ENCODE measurements around the gene DPP7.

The DPP7 gene

DNA sequence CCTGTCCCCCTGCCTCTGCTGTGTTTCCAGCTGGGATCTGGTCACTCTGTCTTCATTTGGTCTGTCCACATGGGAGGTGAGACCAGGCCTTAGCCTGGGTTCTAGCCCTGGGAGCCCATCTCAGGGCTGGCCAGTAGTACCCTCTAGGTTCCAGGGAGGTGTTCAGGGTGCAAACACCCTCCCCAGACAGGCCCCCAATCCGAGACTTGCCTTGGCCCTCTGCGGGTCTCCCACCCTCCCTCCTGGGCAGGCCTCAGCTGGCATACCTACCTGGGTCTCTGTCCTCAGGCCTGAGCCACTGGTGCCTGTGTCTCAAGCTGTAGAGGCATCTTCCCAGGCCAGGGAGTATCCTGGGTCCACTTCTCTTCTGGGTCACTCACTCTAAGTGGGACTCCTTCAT, 43.3 kb downstream of the DPP7 start:
- TF ChIP-seq, protein P1, sequence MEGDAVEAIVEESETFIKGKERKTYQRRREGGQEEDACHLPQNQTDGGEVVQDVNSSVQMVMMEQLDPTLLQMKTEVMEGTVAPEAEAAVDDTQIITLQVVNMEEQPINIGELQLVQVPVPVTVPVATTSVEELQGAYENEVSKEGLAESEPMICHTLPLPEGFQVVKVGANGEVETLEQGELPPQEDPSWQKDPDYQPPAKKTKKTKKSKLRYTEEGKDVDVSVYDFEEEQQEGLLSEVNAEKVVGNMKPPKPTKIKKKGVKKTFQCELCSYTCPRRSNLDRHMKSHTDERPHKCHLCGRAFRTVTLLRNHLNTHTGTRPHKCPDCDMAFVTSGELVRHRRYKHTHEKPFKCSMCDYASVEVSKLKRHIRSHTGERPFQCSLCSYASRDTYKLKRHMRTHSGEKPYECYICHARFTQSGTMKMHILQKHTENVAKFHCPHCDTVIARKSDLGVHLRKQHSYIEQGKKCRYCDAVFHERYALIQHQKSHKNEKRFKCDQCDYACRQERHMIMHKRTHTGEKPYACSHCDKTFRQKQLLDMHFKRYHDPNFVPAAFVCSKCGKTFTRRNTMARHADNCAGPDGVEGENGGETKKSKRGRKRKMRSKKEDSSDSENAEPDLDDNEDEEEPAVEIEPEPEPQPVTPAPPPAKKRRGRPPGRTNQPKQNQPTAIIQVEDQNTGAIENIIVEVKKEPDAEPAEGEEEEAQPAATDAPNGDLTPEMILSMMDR (IDR thresholded peaks at IDR 0.05; ENCODE audit: low read depth, low read length) = no peak
- no peak for DNase-seq
- Histone ChIP-seq H3K4me3 (ENCODE audit: low read depth, low read length) (peak overlapping the region; percentile 62), H3K27me3 (ENCODE audit: insufficient read depth, low read depth, severe bottlenecking) (no peaks in the 10 kb centered on the region), H3K36me3 (peaks cover 15% of the 10 kb centered on the region), H3K9me3 (ENCODE audit: severe bottlenecking) (no peaks in the 10 kb centered on the region), H3K27ac (peak overlapping the region; percentile 92)

DNA sequence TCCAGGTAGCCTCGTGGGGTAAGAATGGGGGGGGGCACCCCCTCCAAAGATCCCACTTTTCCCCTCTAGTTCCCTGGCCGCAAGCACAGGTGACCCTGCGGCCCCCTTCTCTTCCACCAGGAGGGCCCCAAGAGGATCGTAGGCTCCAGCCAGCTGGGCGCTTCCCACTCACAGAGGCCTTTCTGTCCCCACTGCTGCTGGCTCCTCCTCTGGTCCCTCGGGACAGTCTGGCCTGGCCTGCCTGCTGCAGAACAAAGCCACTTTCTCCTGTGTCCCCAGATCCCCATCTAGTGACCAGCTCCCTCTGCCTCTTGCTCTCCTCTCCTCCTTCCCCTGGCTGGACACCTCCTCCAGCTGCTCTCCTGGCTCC, 43.6 kb downstream of the DPP7 start:
- H3K27me3 ChIP-seq (ENCODE audit: insufficient read depth, low read depth, severe bottlenecking) = no peaks in the 10 kb centered on the region
- peak; percentile 73 for DNase-seq
- TF ChIP-seq, protein P1 (IDR thresholded peaks at IDR 0.05; ENCODE audit: low read depth, low read length) = 0 out of 2 replicates have a peak, but pooled peaks have one; percentile 11
- peaks cover 19% of the 10 kb centered on the region for H3K36me3 ChIP-seq
- H3K9me3 ChIP-seq (ENCODE audit: severe bottlenecking) = no peaks in the 10 kb centered on the region
- peak overlapping the region; percentile 62 for H3K4me3 ChIP-seq (ENCODE audit: low read depth, low read length)
- peak overlapping the region; percentile 92 for H3K27ac ChIP-seq

DNA sequence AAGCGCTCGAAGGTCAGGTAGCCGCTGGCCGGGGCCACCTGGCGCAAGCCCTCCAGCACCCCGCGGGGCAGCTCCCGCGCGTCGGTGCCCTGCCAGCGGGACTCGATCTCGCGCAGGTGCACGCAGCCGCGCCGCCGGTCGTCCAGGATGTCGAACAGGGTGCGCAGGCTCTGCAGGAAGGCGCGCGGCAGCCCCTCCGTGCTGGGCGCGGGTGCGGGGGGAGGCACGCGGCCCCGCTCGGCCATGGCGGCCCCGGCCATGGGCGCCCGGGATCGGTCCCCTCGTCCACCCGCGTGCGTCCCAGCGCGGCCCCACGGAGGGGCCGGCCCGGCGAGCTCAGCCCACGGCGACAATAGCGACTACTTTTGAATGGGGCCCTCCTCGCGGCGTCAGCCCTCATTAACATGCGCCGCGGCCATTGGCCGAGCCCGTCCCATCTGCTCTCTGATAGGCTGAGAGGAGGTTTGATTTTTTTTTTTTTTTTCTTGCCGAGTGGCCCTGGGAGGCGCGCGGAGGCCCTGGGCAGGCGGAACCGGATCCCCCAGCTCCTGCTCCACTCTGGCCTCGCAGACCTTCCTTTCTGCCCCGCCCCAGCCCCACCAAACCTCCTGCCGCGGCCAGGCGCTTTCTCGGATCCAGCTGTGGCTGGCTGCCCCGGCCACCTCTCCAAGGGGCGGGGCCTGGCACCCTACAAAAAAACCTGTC, 44.2 kb downstream of the DPP7 start, which contains the start of gene SAPCD2:
Gene SAPCD2 (minus strand): TSS at position 357 of the 705 bp plus-strand sequence. CDS start 97 bp downstream, at position 260.
- peak within 1 kb of the TSS; percentile 62 for H3K4me3 ChIP-seq (ENCODE audit: low read depth, low read length)
- peaks cover 25% of the 10 kb centered on the region for H3K36me3 ChIP-seq
- no peaks in the 10 kb centered on the region for H3K9me3 ChIP-seq (ENCODE audit: severe bottlenecking)
- H3K27ac ChIP-seq = peak within 1 kb of the TSS; percentile 92
- H3K27me3 ChIP-seq (ENCODE audit: insufficient read depth, low read depth, severe bottlenecking) = no peaks in the 10 kb centered on the region
- peak; percentile 92 for DNase-seq
- TF ChIP-seq, protein P1 (IDR thresholded peaks at IDR 0.05; ENCODE audit: low read depth, low read length) = no peak

DNA sequence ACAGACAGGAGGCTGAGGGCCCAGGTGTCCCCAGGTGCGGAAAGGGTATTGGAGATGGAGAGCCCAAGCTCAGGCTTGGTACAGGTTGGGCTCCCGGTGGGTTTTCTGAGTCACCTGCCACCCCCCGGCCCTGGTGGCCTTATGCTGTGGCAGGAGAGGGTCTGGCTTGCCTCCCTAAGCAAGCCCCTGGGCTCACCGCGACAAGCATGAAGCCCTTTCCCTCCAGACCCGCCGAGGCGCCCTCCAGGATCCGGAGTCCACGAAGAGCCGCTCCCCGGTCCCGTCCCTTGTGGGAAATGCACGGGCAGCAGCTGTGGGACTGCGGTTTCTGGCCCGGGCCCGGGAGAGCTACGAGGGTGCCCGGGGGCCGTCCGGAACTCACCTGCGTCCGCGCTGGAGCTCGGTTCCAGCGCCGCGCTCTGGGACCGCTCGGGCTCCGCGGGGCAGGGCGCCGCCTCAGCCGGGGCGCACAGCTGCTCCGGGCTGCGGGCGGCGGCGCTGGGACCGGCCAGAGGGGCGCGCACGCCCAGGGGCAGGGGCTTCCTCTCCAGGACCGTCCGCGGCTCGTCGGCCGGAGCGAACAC, 44.9 kb downstream of the DPP7 start:
- H3K36me3 ChIP-seq = peaks cover 32% of the 10 kb centered on the region
- TF ChIP-seq, protein P1 (IDR thresholded peaks at IDR 0.05; ENCODE audit: low read depth, low read length) = no peak
- no peaks in the 10 kb centered on the region for H3K9me3 ChIP-seq (ENCODE audit: severe bottlenecking)
- peak overlapping the region; percentile 62 for H3K4me3 ChIP-seq (ENCODE audit: low read depth, low read length)
- DNase-seq = no peak
- H3K27me3 ChIP-seq (ENCODE audit: insufficient read depth, low read depth, severe bottlenecking) = no peaks in the 10 kb centered on the region
- H3K27ac ChIP-seq = 0 out of 2 replicates have a peak overlapping the region, but pooled peaks have one; percentile 26

DNA sequence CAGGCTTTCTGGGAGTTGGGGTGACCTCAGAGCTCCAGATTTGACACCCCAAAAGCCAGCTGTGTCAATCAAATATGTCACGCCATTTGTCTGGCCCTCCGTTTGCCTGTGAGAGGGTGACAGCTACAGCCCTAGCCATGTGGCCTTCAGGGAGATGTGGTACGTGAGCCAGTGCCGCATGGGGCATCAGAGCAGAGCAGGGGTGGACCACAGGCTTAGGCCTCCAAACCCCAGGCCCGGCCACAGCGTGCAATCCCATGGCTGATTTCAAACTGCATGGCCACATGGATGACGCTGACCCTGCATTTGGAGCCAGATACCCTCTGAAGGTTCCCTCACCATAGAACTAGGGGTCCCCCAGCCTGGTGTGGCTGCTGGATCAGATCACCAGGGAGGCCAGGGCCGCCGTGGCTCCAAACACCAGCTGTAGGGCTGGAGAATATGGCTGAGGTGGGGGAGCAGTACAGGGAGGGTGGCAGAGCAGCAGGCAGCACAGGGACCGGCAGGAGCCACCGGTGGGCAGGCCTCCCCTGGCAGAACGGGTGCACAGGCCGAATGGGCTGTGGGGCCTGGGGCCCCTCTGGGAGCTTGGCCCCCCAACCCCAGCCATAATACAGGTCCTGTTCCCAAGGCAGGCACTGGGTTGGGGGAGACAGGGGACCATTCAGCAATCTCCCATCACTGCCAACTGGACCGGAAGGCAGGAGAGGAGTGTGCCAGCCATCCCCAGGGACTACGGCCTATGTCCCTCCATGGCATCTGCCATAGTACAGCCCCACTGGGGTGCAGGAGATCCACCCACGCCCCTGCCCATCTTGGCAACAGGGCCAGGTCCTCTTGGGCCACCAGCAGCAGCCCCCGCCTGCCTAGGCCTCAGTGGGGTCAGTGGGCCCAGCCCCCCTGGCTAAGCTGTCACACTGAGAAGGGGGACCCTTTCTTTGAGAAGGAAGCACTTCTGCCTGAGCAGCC, 45.7 kb downstream of the DPP7 start:
- no peaks in the 10 kb centered on the region for H3K27me3 ChIP-seq (ENCODE audit: insufficient read depth, low read depth, severe bottlenecking)
- H3K9me3 ChIP-seq (ENCODE audit: severe bottlenecking) = no peaks in the 10 kb centered on the region
- peaks cover 40% of the 10 kb centered on the region for H3K36me3 ChIP-seq
- TF ChIP-seq, protein P1 (IDR thresholded peaks at IDR 0.05; ENCODE audit: low read depth, low read length) = no peak
- H3K4me3 ChIP-seq (ENCODE audit: low read depth, low read length) = peak overlapping the region; percentile 62
- H3K27ac ChIP-seq = 0 out of 2 replicates have a peak overlapping the region, but pooled peaks have one; percentile 26
- no peak for DNase-seq
